ENCODE results near the gene MPC1L.
A peak's percentile ranks its signal among the peaks of the same experiment; 100 is the strongest.
"Not testable (repeated sequence)": the region's sequence is repeated elsewhere in the genome, so short reads cannot be mapped to it uniquely, and the experiment has no call there.

Gene MPC1L

DNA sequence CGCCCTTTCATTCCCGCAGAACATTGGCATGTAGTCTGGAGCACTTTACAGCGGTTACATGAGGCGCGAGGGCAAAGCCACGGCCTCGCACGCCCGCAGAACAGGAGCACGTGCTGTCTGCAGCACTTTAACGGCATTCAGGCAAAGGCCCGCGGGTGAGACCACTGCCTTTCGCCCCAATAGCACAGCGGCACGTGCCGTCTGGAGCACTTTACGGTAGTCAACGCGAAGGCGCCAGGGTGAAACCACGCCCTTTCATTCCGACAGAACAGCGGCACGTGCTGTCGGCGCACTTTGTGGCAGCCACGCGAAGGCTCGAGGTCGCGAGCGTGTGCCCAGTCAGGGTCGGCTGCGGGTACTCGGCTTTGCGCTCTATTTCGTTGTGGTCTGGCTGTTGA is at the start of gene MPC1L:
Gene MPC1L (plus strand): TSS at position 290 of the 398 bp plus-strand sequence. CDS start 138 bp downstream, outside the sequence.
- no peak for DNase-seq

- DNase-seq: no peak
Measured at GRCh38 chrX:40573763-40574162, 49.5 kb upstream of the MPC1L start.

DNA sequence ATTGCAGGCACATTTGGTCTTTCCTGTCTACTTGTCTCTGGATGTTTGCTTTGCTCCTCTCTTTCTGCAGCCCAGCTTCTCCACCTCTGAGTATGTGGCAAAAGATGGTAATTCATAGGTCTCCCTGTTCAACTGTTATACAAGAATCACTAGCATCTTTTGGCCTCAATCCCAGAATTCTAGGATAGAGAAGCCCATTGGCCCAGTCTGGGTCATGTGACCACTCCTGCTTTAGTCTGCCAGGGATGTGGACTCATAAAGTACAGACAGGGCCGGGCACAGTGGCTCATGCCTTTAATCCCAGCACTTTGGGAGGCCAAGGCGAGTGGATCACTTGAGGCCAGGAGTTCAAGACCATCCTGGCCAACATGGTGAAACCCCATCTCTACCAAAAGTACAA is 47.8 kb upstream of the MPC1L start:
- DNase-seq: peak in 19 of 51 donors; percentile 0 to 43 (median 2)

DNA sequence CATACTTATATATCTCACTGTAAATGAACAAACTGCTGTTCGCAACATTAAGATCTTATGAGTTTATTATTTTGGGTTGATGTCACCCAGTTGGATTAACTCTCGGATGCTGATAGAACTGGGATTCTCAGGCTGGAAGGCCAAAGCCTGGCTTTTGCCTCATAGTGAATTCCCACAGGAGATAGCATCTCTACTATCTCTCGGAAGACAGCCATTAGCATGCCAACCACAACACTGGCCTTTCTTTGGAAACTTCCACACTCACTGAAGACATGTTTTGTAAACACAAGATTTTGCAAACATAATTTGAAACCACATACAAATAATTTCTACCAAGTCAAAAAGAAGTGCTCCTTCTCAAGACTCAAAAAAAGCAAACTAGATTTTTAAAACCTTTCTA is 46.9 kb upstream of the MPC1L start:
- no peak for DNase-seq

- DNase-seq: no peak
Measured at GRCh38 chrX:40578039-40578695, 45.1 kb upstream of the MPC1L start.

DNA sequence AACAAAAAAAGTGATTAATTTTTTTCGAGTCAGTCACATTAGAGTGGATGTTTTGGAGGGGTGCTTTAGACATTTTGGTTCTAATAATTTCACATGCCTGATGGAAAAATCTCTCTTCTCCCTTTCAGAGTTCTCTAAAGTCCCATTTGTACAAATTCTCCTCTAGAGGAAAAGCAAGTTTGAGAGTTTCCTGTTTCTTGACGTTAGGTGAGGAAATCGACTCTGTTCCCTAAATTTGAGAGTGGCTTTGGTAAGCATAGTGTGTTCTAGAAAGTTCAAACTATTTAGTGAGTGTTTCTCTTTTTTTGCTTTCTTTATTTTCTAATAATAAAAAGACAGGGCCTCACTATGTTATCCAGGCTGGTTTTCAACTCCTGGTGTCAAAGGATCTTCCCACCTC is 44.1 kb upstream of the MPC1L start:
- no peak for DNase-seq

DNA sequence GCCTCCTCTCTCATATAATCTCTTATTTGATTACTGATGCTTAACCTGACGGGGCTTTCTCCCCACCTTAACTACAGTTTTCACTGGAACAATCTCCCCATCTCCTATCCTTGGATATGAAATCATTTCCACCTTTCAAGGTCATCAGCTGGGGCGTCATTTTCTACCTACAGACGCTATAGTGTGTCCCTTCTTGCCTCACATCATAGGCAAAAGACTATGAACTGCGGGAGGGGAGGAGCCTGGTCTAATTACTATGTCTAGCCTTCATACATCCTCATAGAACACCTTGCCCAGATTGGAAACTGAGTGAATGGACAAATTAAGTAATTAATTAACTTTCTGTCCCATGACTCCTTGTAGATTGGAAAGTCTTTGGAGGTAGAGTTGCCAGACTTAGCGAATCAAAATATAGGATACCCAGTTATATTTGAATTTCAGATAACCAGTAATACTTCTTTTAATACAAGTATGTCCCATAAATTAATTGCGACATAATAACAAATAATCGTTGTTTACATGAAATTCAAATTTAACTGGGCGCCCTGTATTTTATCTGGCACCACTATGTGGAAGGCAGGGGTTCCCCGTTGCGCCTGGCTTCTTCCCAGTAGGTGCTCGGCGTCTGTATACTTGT is 43.2 kb upstream of the MPC1L start:
- DNase-seq: no peak

- DNase-seq: peak; percentile 28 to 93 (median 83)
Measured at GRCh38 chrX:40580537-40581335, 42.5 kb upstream of the MPC1L start, which contains the start of gene ATP6AP2. TSS of gene ATP6AP2 (plus strand) at chrX:40580970. CDS start at chrX:40581066, 96 bp downstream.

DNA sequence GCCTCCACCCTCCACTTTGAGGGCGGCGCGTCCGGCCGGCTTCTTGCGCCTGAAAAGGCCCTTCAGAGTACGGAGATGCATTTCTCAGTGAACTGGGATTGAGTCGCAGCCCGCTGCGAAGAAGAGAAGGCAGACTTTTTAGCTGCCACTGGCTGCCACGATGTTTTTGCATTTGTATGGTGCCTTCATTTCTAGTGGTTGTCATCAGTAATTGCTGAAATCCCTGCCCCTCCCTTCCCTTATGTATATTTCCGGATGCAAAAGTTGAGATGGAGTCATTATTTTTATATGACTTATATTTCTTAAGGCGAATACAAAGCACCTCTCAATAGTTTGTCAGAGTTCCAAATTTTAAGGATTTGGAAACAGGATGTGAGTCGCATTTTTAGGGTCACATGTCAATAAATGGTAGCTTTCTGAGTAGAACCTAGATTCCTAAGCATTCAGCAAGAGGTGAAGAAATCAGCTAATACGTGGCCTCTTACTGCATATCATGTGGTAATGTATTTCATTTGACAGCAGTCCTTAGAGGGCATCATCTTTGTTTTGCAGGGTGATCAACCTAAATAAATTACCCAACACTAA is 41.8 kb upstream of the MPC1L start:
- no peak for DNase-seq

DNA sequence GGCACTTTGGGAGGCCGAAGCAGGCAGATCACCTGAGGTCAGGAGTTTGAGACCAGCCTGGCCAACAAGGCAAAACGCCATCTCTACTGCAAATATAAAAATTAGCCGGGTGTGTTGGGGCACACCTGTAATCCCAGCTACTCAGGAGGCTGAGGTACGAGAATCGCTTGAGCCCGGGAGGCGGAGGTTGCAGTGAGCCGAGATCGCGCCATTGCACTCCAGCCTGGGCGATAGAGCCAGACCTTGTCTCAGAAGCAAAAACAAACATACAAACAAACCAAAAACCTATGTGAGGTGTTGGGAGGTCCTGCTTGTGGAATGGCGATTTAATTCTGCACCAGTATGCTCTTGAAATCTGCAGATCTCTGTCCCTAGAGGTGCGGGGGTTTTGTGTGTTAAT is 41.0 kb upstream of the MPC1L start:
- DNase-seq: not testable (repeated sequence)

DNA sequence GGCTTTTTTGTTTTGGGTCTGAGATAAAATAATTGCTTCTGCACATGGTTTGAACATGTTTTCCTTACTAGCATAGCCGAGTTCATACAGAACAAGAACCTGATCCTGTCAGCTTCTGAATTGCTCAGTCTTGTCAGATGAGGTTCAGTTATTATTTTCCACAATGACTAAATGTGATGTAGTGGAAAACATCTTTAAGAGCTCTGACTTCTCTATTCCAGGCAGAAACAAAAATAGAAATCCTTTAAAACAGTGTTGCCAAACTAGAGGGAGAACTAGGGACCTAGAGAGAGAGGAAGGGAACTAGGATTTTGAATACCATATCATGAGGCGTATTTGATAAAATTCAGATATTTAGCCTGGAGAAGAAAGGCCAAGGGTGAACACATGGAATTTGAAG is 40.4 kb upstream of the MPC1L start:
- DNase-seq: no peak

- DNase-seq: not testable (repeated sequence)
Measured at GRCh38 chrX:40587623-40588022, 35.6 kb upstream of the MPC1L start.

GRCh38 chrX:40589616-40590321 is 33.5 kb upstream of the MPC1L start:
- not testable (repeated sequence) for DNase-seq

DNA sequence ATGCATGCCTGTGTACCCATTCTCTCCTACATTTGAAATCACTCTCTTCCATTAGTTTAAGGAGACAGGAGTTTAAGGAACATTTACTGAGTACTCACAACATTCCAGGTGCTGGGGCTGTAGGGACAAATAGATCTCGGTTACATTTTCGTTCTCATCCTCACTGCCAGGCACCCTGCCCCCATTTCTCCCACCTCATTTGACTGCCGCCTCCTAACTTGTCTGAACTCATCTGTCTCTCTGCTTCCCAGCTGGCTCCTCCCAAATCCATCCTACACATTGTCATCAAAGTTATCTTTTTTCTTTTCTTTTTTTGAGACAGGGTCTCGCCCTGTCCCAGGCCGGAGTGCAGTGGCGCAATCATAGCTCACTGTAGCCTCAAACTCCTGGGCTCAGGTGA is 19.8 kb upstream of the MPC1L start:
- no peak for DNase-seq

DNA sequence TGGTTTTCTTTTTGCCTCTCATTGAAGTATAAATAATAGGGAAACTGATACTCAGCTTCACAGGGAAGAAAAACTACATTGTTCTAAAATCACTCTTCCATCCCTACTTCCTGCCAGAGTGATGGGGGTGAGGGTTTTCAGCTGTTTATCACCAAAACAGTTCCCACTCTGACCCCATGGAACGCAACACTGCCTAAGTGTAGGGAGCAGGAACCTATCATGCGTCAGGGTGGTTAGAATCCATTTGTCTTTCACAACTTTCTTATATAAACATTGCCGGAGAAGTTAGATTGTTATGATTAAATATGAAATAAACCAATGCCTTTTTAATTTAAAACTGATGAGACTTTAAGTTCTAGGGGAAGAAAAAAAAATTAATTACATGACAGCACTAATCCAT is 15.8 kb upstream of the MPC1L start:
- no peak for DNase-seq

- DNase-seq: no peak
Measured at GRCh38 chrX:40612511-40612910, 10.7 kb upstream of the MPC1L start.

GRCh38 chrX:40615976-40616375 is 7.3 kb upstream of the MPC1L start:
- no peak for DNase-seq

DNA sequence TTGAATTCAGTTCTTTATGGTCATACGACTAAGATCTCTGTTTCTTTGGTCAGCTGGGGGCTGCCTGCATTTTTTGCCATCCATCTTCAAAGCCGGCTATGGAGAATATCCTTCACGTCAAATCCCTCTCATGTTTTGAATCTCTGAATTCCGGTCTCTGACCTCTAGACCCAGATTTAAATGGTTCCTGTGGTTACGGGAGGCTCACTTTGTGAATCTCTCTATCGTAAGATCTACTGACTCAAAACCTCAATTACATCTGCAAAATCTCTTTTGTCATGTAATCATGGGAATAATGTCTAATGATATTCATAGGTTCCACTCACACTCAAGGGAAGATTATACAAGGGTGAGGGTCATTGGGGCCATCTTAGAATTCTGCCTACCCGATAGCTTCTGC is 5.7 kb upstream of the MPC1L start:
- DNase-seq: peak in 1 of 51 donors; percentile 0

- DNase-seq: no peak
Measured at GRCh38 chrX:40622479-40623138, 619 bp upstream of the MPC1L start.

DNA sequence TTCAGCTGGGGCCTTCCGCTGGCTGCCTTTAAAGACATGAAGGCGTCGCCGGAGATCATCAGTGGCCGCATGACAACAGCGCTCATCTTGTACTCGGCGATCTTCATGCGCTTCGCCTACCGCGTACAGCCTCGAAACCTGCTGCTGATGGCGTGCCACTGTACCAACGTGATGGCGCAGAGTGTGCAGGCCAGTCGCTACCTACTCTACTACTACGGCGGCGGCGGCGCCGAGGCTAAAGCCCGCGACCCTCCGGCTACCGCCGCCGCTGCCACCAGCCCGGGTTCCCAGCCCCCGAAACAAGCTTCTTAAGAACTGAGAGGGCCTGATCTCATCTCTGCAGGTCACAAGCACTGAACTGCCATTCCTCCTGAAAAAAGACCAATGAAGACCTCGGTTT is 437 bp downstream of the MPC1L start:
- DNase-seq: no peak

- DNase-seq: peak in 1 of 51 donors; percentile 4
Measured at GRCh38 chrX:40625294-40625693, 2.1 kb downstream of the MPC1L start.
